ENCODE data around the gene MSI2.

The MSI2 gene

DNA sequence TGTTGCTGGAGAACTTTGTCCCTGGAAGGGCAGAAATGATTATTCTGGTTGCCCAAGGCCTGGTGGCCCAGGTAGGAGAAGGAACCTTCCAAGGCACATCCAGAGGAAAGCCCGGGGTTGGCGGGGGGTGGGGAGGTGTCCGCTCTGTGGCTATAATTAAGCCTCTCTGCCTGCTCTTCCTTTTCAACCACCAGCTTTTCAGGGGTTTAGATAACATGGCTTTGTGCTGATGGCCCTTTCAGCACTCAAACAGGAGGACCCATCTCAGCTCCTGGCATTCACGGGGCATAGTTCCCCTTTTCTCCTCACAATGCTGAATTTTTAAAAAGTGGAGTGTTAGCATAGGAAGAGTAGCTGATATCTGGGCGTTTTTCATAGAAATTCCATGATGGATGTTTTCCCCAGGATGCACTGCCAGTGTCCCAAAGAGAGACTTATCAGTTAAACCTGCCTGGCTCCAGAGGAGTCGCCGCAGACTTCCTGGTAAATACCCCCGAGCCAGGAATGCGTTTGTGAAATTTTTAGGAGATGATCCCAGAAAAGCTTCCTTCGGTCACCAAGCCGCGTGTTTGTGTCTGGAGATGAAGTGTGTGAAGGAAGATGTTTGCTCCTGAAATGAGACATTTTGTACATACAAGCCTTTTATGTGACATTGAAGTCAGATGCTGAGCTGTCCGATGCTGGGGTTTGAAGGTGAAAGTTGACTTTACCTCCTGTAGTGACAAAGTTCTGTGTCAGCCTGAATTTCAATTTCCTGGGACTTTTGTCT lies 188.5 kb downstream of the MSI2 start:
- no peak for DNase-seq

- DNase-seq = no peak
These were observed 189.6 kb downstream of the MSI2 start for GRCh38 chr17:57445772-57446472.

GRCh38 chr17:57447357-57447989 lies 191.2 kb downstream of the MSI2 start:
- no peak for DNase-seq

DNA sequence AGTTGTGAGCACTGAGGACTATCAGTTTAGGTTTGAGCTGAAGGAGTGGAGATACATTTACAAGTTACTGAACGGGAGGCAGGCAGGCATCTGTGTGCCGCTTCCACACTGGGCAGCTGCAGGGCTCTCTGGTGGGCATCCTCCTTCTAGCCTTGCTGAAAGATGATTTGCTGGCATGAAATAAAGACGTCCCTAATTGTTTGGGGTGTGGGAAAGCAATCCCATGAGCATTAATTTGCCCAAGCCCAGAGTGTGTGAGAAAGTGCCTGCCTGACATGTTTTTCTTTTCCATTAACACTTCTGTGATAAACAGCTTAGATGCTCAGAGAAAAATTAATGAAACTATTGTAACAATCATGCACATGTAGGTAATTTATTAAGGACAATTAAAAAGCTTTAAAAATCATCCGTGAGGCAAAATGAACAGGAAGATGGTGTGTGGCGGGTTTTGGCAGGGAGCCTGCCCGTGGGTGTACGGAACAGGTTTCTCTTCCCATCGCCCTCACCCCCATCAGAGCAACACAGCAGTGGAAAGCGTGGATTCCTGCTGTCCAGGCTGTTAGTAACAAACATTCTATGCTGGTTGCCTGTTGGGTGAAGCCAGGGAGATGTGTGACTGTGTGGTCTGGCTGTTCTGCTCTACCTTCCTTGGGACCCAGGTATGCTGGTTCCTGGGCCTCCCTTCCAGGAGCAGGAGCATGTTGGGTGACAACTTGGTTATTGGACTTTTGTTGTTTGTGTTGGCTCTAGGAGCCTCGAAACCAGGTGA lies 191.9 kb downstream of the MSI2 start:
- no peak for DNase-seq

GRCh38 chr17:57448759-57449283 lies 192.5 kb downstream of the MSI2 start:
- no peak for DNase-seq

DNA sequence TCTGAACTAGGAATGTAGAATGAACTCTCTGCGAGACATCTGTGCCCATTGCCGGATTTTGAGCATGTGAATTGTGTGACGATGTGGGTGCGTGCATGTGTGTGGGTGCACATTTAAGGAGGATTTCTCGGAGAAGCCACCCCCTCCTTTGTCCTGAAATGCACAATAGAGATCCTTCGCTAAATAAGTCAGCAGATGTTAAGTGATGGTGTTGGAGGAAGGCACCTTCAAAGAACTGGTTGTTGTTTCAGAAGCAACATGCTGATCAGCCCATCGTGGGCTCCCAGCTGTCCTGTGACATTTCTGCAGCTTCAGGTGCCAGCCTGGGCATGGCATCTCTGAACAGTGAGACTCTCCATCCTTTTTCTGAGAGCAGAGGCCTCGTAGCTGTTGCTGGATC lies 194.9 kb downstream of the MSI2 start:
- DNase-seq = no peak

- DNase-seq = no peak
These were observed 195.3 kb downstream of the MSI2 start for GRCh38 chr17:57451643-57452042.

GRCh38 chr17:57453841-57454425 lies 197.6 kb downstream of the MSI2 start:
- no peak for DNase-seq

- no peak for DNase-seq
These were observed 198.4 kb downstream of the MSI2 start for GRCh38 chr17:57454729-57455062.

GRCh38 chr17:57455063-57455914 lies 199.0 kb downstream of the MSI2 start:
- DNase-seq = no peak

DNA sequence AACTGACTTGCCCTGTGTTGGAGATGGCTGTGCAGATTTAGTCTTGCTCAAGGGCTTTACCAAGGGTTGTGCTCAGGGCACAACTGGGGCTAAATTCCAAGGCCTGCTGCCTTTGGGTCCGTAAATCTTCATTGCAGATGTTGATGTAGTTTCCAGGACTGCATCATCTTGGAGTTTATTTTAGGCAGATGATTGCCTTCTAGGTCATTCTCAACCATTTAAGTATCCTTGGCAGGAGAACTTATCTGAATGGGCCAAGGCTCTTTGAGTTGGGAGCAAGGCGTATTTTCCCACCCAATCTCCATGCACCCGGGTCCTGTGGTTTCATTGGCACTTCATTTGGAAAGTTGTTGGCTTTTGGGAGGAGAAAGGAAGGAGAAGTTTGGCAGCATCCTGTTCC lies 200.3 kb downstream of the MSI2 start:
- DNase-seq = no peak

- DNase-seq = no peak
These were observed 200.9 kb downstream of the MSI2 start for GRCh38 chr17:57457188-57457587.

DNA sequence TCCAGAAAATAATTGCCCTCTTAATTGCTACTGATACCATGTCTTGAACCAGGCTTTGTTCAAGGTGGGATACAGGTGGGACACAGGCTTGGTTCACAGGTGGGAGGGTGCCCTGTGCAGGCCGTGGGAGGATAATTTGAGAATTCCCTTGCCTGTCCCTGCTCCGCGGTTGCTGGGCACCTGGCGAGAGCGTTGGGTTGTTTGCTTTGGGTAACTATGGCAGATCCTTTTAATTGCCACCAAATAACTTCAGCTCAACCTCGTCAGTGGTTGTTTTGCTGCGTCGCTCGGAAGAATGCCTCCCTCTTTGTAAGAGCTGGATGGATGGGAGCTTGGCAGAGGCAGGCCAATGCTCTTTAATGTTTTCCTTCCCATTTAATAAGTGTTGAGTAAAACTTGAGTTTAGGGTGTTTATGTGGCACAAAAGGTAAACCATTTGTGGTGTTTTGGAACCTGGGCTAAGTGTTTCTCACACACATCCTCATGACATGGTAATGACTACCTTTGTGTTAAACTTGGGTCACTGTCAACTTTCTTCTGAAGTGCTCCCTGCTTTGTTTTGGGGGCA lies 202.5 kb downstream of the MSI2 start:
- peak; percentile 10 for DNase-seq

GRCh38 chr17:57459286-57459915 lies 203.1 kb downstream of the MSI2 start:
- no peak for DNase-seq

DNA sequence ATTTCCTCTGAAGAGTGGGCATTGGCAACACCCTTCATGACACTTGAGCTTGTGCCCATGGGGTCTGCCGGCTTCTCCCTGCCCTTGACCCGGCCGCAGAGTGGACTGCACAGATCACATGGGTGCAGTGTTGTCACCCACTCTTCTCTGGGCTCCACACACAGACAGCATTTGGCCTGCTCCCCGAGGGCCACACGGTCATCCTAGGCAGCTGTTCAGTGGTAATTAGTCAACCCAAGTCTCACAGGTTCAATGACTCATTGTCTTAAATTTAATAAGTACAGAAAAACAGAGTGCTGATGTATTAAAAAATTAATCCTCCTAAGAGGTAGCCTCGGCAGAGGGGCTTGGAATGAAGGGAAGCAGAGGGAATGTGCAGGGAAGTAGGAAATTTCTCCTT lies 204.8 kb downstream of the MSI2 start:
- no peak for DNase-seq

GRCh38 chr17:57462007-57462579 lies 205.8 kb downstream of the MSI2 start:
- no peak for DNase-seq

GRCh38 chr17:57463103-57463885 lies 207.0 kb downstream of the MSI2 start:
- no peak for DNase-seq

GRCh38 chr17:57464191-57464864 lies 208.0 kb downstream of the MSI2 start:
- no peak for DNase-seq

- no peak for DNase-seq
These were observed 209.3 kb downstream of the MSI2 start for GRCh38 chr17:57465610-57466009.

Data from NCI-H748 treated with DMSO at 0.1 percent for 48 hours (cell line).